BE2C (cell line): Measurements from ENCODE around the gene MIB2.
A peak's percentile ranks its signal among the peaks of the same experiment; 100 is the strongest.

ENCODE experiments used
- DNase-seq: peaks from one replicate; pipeline ENCODE4 v3.0.0-alpha.2; 2020
- H3K27me3 ChIP-seq: fragments of 250-450 bp; sonication (Bioruptor Pico); 2 replicates; pipeline ENCODE4 v1.5.1; 2020; ENCODE audit warnings: mild to moderate bottlenecking
- H3K36me3 ChIP-seq: fragments of 250-450 bp; sonication (Bioruptor Pico); 2 replicates; pipeline ENCODE4 v1.5.1; 2020; ENCODE audit warnings: mild to moderate bottlenecking
- H3K4me1 ChIP-seq: fragments of 250-450 bp; sonication (Bioruptor Pico); 2 replicates; pipeline ENCODE4 v1.5.1; 2020
- H3K4me3 ChIP-seq: 2 replicates; pipeline ENCODE4 v1.5.1; 2011; ENCODE audit warnings: low read depth, low read length
- H3K9me3 ChIP-seq: fragments of 250-450 bp; sonication (Bioruptor Pico); 2 replicates; pipeline ENCODE4 v1.5.1; 2020
- CTCF ChIP-seq: IDR thresholded peaks from 2 replicates; pipeline ENCODE4 v1.5.1; 2012; ENCODE audit warnings: mild to moderate bottlenecking, low read depth, low read length

MIB2 gene

DNA sequence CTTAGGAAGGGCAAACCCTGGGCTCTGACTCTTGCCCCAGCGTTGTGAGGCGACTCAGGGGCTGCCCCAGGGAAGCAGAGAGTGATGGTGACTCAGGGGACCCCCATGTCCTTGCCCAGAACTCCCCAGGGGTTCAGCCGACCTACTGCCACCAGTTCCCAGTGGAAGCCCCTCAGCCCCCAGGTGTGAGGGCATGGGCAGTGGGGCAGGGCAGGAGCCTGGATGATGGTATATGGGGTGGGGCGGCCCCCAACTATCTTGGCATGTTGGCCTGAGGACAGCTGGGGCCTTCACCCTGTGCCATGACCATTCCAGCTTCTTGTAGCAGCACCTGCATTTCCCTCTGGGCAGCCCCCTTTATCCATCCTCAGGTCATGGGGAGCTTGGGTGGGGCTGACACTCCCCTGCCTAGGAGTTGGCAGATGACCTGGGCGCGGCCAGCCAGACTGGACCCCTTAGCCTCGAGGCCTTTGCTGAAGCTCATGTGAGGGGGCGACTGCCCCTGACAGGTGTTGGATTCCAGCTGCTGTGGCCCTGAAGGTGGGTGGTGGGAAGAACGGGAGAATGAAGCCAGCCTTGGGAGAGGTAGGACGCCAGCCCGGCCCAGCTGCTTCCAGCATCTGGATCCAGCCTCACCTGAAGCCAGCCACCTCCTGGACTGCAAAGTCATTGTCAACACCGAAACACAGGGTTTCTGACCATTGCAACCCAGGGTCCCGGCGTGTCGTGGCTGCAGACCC is 13.6 kb upstream of the MIB2 start:
- DNase-seq, result no peak
- Histone ChIP-seq H3K4me1 (peaks cover 20% of the 10 kb centered on the region), H3K4me3 (no peak overlapping the region), H3K27me3 (peaks cover 4% of the 10 kb centered on the region), H3K9me3 (no peaks in the 10 kb centered on the region), H3K36me3 (no peaks in the 10 kb centered on the region)
- TF ChIP-seq CTCF, result no peak

GRCh38 chr1:1602304-1602967 is 12.9 kb upstream of the MIB2 start:
- Histone ChIP-seq H3K9me3 (no peaks in the 10 kb centered on the region), H3K36me3 (no peaks in the 10 kb centered on the region), H3K4me1 (peaks cover 16% of the 10 kb centered on the region), H3K27me3 (peaks cover 4% of the 10 kb centered on the region), H3K4me3 (no peak overlapping the region)
- no peak for DNase-seq
- TF ChIP-seq CTCF, result no peak

- Histone ChIP-seq H3K4me3 (no peak overlapping the region), H3K36me3 (no peaks in the 10 kb centered on the region), H3K9me3 (no peaks in the 10 kb centered on the region), H3K27me3 (peaks cover 4% of the 10 kb centered on the region), H3K4me1 (peaks cover 10% of the 10 kb centered on the region)
- peak; percentile 78 for DNase-seq
- no peak for TF ChIP-seq CTCF
Observed at GRCh38 chr1:1602968-1603506, 12.3 kb upstream of the MIB2 start.

GRCh38 chr1:1603671-1604373 is 11.5 kb upstream of the MIB2 start:
- Histone ChIP-seq H3K36me3 (no peaks in the 10 kb centered on the region), H3K9me3 (no peaks in the 10 kb centered on the region), H3K4me3 (no peak overlapping the region), H3K4me1 (peaks cover 10% of the 10 kb centered on the region), H3K27me3 (peaks cover 4% of the 10 kb centered on the region)
- no peak for TF ChIP-seq CTCF
- no peak for DNase-seq

DNA sequence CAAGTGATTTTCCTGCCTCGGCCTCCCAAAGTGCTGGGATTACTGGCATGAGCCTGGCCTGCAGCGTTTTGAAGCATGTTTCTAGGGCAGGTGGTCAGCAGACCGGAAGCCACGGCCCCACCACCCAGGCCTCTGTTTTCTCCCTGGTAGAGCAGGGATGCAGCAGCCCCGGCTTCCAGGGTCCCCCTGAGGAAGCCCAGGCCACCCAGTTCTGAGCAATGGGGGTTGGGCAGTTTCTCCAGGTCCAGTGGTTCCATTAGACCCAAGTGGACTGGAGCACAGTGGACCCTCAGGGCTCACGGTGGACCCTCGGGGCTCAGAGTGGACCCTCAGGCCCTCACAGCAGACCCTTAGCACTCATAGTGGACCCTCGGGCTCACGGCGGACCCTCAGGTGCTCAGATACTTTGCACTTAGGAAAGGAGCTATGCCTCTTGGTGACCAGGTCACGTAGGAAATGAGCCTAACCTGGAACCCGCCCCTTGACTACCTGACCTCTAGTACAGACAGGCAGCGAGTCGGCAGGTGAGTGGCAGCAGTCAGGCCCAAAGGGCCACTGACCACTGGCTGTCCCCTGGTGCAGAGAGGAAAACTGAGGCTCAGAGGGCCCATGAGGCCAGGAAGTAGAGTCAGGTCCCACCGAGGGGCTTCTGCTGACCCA is 10.8 kb upstream of the MIB2 start:
- Histone ChIP-seq H3K27me3 (peaks cover 2% of the 10 kb centered on the region), H3K4me3 (no peak overlapping the region), H3K4me1 (peaks cover 10% of the 10 kb centered on the region), H3K9me3 (no peaks in the 10 kb centered on the region), H3K36me3 (no peaks in the 10 kb centered on the region)
- no peak for TF ChIP-seq CTCF
- DNase-seq, result no peak
